NCI-H2107 treated with DMSO at 0.1 percent for 48 hours (cell line): ENCODE measurements around the gene ZBTB22.
"Not testable (repeated sequence)": the region's sequence is repeated elsewhere in the genome, so short reads cannot be mapped to it uniquely, and the experiment has no call there.

Experiments used
- DNase-seq: peaks from one replicate; lab custom pipeline; 2025; ENCODE audit not compliant: unreplicated experiment; lab: John Stamatoyannopoulos, UW

Gene ZBTB22

GRCh38 chr6:33280539-33280938 lies 37.0 kb downstream of the ZBTB22 start:
- DNase-seq: no peak

DNA sequence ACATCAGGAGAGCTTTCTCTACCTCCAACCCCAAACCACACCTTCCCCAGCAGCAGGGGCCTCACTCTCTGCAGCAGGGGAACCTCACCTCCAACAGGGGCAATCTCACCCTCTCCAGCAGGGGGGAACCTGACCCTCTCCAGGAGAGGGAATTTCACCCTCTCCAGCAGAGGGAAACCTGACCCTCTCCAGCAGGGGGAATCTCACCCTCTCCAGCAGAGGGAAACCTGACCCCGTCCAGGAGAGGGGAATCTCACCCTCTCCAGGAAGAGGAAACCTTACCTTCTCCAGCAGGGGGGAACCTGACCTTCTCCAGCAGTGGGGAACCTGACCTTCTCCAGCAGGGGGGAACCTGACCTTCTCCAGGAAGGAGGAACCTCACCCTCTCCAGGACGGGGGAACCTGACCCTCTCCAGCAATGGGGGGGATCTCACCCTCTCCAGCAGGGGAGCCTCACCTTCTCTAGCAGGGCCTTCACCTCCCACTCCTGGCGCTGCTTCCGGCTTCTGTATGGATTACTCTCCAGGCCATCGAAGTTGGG lies 37.5 kb downstream of the ZBTB22 start:
- DNase-seq: peak; percentile 42

DNA sequence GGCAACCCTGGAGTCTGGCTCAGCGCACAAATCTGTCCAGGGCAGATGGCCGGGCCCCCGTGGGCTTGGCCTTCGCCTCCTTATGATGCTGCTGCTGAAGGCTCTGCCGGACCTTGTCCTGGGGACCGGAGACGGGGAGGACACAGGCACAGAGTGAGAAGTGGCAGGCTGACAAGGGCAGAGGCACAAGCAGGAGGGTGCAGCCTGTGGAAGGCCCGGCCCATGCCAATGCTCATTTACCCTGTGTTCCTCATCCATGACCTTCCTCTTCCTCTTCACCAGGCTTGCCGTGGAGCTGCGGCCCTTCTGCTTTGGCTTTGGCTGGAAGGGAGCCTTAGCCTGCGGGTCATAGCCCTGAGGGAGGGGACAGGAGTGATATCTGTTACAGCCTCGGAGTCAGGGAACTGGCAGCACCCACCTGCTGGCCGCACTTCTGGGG lies 38.3 kb downstream of the ZBTB22 start:
- no peak for DNase-seq

- no peak for DNase-seq
Observed at GRCh38 chr6:33278810-33279209, 38.7 kb downstream of the ZBTB22 start.

GRCh38 chr6:33278392-33278741 lies 39.2 kb downstream of the ZBTB22 start:
- no peak for DNase-seq

GRCh38 chr6:33277663-33278391 lies 39.7 kb downstream of the ZBTB22 start:
- no peak for DNase-seq

- DNase-seq: peak; percentile 0
Observed at GRCh38 chr6:33276864-33277662, 40.5 kb downstream of the ZBTB22 start, which contains the start of gene B3GALT4. B3GALT4 (plus strand) TSS chr6:33277123; CDS start chr6:33277420, 297 bp downstream.

DNA sequence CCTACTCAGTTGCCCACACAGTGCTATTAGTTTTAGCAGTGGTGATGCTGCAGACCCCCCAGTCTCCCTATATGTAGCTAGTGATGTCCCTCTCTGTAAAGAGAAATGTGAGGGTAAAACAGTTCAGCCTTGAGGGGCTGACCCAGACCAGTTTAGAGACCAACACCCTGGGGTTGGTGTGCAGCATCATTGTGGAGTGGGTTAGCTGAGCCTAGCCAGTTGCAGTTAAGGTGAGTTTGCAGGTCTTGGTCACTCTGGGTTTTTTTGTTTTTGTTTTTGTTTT lies 41.0 kb downstream of the ZBTB22 start:
- DNase-seq: no peak

- not testable (repeated sequence) for DNase-seq
Observed at GRCh38 chr6:33275795-33276580, 41.6 kb downstream of the ZBTB22 start.

GRCh38 chr6:33273924-33274902 lies 43.3 kb downstream of the ZBTB22 start:
- no peak for DNase-seq

GRCh38 chr6:33273129-33273923 lies 44.2 kb downstream of the ZBTB22 start:
- no peak for DNase-seq

DNA sequence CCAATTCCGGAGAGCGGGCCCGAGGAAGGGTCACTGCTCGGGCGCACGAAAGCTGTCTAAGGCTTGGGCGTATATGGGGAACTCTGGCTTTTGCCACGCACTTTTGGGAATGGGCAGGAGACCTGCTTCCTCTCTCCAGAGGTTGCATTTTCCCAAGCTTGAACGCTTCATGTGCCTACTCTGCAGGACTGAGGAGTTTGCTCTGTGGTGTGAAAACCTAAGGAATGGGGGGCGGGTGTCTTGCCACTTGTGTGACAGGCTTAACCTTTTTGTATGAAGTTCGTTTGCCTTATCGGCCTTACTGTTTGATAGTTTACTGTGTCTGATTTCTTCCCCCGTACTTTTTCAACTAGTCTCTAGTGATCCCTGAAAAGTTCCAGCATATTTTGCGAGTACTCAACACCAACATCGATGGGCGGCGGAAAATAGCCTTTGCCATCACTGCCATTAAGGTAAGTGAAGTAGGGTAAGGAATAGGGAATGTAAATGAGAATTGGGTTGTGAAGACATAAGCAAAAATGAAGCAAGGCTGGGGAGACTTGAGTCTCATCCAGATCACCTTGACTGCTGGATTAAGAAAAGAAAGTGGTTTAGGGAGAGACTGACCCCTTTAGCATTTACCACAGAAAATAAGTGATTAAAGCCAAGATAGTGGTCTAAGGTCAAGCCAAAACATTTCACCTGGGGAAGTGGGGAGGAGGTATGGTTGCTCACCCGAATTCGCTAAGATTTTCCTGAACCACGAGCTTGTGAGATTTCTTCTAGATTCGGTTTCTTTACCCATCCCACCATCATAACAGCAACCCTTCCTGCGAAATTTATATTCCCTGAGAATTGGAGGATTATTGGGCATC lies 45.0 kb downstream of the ZBTB22 start:
- no peak for DNase-seq

DNA sequence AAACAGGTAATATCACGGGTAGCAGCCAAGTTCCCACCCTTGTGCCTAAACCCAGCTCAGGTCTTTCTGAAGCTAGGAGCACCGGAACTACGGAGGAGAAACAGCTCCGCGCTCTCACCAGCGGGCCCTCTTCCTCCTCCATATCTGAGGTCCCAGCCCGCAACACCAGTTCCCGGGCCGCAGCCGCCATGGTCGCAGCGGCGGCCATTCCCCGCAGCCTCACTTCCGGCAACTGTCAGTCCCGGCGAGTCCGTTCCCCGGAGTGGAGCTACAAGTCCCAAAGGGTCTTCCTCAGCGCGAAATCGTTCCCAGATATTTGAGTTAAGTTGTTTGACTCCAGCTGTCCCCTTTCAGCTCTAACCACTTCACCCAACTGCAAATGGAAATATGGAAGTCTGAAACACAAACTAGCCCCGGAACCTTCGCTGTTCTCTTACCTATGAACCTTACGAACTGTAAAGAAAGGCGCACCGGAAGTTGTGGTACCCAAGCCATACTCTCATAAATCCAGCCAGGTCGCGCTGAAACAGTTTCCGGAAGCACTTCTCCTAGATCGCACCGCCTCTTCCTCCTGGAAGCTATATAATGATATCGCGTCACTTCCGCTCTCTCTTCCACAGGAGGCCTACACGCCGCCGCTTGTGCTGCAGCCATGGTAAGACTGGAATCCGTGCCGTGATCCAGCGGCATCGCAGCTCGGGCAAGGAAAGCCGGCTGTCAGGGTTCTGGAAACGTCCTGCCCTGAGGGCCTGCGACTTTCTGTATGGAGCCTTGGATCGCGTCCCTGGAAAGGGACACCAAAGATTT lies 45.9 kb downstream of the ZBTB22 start, which contains the start of the genes RPS18 and VPS52:
Gene RPS18 (plus strand): TSS at position 608 of the 807 bp plus-strand sequence. CDS start 45 bp downstream, at position 653.
Gene VPS52 (minus strand): TSS at position 409 of the 807 bp plus-strand sequence. CDS start 201 bp downstream, at position 208.
- DNase-seq: peak; percentile 92

DNA sequence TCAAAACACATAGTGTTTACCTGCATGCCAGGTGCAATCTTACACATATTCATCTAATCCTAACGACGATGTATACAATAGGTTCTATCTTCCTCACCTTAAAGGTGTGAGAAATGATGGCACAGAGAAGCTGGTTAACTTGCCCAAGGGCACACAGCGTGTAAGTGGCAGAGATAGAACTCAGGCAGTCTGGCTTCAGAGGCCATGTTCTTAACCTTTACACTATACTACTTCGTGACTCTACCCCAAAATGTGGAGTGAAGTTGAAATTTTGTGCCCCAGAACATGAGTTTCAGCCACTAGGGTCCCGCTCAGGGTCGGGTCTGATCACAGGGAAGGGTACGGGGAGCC lies 46.5 kb downstream of the ZBTB22 start:
- no peak for DNase-seq
